ENCODE data around the gene CIBAR2.
"Not testable (repeated sequence)": the region's sequence is repeated elsewhere in the genome, so short reads cannot be mapped to it uniquely, and the experiment has no call there.

CIBAR2 gene

DNA sequence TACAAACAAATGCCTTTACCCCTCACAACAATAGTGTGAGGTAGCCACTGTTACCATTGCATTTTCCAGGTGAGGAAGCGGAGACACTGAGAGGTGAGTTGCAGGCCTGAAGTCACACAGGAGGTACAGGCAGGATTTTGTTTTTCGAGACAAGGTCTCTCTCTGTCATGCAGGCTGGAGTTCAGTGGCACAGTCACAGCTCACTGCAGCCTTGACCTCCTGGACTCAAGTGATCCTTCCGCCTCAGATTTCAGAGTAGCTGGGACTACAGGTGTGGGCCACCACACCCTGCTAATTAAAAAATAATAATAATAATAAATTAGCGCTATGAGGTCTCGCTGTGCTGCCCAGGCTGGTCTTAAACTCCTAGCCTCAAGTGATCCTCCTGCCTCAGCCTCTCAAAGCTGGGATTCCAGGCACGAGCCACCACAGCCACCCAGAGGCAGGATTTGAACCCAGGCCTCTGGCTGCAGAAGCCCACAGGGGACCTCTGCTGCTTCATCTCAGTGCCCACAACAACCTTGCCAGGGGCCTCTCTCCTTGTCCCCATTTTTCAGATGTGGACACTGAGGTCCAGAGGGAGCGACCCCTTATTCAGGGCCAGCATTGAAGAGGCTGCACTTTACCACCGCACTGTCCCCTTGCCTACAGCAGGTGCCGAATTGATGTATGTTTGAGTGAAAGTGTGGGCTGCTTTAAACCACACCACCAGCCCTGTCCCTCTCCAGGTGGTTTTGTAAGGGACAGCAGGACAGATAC, 16.0 kb upstream of the CIBAR2 start:
- no peak for DNase-seq (ENCODE audit: low read depth in 2 of 3, low spot score in 2 of 3)

DNA sequence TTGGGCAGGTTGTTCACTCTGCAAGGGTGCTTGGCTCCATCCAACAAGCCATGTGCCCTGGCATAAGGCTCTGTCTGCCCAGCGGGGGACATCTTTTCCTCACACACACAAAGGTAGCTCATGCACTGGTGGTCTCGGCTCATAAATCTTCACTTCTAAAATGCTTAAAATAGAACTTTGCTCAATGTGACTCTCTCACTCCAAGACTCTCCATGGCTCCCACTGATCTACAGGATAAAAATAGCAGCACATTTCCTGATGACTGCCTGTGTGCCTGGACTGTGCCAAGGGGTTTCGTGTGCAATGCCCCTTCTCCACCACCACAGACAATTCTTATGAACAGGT, 15.1 kb upstream of the CIBAR2 start:
- no peak for DNase-seq (ENCODE audit: low read depth in 2 of 3, low spot score in 2 of 3)

DNA sequence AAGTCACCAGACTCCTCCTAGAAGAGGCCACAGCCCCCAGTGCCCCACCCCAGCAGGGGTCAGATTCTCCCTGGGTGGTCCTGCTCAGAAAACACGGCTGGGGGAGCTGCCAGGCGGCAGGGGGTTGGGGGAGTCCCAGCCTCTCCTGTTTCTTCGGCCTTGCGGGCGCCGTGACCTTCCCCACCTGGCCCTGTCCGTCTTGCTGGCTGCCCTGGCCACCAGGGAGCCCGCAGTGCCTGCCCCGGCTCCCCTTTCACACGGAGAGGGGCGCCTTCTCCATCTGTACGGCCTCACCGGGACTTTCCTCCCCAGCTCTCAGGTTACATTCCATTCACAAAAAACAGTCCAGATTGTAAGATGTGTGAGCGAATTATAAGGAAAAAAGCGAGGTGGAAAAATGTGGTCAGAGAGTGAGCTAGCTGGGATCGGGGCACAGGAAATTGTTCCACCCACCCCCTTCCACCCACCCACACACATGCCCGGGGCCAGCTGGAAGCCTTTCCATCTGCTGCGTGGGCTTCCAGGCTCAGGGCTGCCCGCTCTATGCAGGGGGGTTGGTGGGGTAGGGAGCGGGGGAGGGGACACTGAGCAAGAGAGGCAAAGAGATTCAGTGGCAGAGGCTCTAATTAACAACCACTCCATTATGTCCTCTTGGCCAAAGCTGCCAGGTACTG, 14.6 kb upstream of the CIBAR2 start:
- no peak for DNase-seq (ENCODE audit: low read depth in 2 of 3, low spot score in 2 of 3)

DNA sequence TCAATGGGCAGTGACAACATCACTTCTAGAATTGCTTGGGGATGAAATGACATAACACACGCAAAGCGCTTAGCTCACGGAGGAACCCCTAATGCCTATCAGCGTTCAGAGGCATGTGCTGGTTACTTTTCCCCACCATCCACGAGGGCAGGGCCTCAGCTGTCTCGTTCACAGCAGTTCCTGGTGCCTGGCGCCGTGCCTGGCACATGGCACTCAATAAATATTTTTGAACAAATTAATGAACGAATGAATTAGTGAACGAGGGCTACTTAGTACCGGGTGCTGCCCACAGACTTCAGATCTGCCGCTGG, 14.1 kb upstream of the CIBAR2 start:
- no peak for DNase-seq (ENCODE audit: low read depth in 2 of 3, low spot score in 2 of 3)

DNA sequence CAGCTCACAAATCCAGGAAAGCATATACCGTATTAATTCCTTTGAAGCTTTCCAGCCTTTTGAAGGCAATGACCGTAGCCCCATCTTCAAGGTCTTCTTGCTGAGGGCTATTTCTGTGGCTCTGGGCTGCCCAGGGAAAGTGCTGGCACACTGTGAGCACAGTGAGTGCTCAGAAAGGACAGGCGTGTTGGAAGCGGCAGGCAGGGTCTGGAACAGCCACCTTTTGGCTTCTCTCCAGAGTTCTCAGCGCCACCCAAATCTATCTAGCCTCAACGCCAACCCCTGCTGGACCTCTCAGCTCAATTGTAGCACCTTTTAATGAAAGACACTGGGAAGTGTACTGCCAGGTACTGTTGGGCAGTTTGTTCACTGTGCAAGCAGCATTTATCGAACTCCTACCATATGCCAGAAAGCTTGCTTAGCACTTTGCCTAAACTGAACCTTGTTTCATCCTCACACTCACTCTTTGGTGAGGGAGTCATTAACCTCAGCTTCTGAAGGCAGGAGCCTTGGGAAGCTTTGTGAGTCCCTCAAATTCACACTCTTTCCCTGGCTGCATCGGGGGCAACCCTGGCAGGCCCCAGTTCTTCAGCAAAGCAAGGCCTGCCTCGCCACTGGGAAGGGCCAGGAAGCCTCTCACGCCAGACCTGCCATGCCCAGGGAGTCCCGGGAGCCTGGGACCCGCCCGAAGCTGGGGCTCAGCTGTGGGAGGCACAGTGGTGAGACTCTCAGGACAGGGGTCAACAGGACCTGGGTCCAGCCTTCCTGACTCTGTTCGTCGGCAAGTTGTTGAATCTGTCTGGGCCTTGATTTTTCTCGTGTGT, 13.5 kb upstream of the CIBAR2 start:
- no peak for DNase-seq (ENCODE audit: low read depth in 2 of 3, low spot score in 2 of 3)

DNA sequence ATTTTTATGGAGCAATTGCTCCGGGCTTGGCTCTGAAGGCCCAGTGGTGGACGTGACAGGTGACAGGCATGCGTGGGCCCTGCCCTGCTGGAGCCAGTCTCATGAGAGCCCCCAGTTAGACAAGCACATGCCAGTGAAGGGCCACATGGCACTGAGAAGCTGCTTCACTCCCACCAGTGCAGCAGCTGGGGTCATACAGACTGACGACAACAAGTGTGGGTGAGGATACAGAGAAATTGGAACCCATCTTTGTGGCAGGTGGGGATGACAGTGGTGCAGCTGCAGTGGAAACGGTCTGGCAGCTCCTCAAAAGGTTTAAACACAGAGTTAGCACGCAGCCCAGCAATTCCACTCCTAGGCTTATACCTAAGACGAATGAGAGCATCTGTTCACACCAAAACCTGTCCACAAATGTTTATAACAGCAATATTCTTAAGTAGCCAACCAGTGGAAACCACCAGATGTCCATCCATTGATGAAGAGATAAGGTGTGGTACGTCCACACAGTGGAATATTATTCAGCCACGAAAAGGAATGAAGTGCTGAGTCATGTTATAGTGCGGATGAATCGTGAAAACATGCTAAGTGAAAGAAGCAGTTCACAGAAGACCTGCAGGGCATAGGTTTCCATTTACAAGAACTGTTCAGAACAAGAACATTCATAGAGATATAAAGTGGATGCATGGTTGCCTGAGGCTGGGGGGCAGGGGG, 12.5 kb upstream of the CIBAR2 start:
- no peak for DNase-seq (ENCODE audit: low read depth in 2 of 3, low spot score in 2 of 3)

DNA sequence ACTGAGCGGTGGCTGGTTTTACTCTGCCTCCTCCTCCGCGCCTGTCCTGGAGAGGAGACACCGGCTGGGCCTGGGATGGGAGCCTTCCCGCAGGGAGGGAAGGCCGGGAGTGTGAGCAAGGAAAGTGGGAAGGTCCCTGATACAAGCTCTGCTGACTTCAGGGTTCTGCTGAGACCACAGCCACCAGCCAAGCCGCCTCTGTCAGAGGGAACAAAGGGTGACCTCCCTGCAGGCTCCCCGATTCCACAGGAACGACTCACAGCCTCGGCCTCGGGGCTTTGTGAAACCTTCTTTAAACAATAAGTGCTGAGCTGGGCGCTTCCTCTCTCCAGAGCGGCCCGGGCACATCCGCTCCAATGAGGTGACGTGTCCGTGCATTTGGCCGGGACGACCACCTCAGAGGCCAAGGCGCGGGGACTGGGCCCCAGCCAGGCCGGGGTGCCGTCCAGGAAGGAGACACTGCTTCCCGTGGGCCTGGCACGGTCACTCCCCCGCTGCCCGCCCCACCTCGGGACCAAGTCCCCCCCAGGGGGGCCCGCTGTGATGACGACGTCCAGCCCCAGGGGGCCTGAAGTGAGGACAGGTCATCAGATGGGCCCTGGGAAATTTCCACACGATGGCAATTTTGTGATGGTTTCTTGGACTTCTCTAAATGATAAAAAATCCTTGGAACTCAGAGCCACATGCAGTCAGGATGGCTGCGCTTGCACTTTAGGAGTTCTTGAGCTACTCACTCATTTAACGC, 11.8 kb upstream of the CIBAR2 start:
- no peak for DNase-seq (ENCODE audit: low read depth in 2 of 3, low spot score in 2 of 3)

DNA sequence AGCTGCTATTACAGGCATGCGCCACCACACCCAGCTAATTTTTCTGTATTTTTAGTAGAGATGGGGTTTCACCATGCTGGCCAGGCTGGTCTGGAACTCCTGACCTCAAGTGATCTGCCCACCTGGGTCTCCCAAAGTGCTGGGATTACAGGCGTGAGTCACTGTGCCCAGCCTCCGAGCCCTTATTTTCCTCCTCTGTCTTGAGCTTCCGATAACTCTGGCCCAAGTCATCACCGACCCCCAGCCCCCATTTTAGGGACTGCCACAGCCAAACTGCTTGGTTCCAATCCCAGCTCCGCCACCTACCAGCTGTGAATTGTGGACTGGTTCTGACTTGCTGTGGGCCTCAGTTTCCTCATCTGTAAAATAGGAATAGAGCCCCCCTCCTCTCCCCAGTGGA, 11.2 kb upstream of the CIBAR2 start:
- not testable (repeated sequence) for DNase-seq (ENCODE audit: low read depth in 2 of 3, low spot score in 2 of 3)

DNA sequence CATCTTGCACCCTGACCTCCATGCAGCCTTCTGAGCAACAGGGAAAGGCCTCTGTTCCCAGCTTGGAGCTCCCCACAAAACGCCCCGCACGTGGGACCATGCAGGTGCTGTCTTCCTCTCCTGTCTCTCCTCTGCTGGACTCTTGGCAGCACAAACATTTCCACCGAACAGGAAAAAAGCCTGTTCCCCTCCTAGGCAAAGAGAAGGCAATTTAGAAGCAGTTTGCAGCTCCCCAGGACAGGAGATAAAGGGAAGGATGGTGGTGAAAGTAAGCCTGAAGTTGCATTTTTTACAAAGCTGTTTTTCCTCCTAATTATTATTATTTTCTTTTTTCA, 7.7 kb upstream of the CIBAR2 start:
- no peak for DNase-seq (ENCODE audit: low read depth in 2 of 3, low spot score in 2 of 3)

DNA sequence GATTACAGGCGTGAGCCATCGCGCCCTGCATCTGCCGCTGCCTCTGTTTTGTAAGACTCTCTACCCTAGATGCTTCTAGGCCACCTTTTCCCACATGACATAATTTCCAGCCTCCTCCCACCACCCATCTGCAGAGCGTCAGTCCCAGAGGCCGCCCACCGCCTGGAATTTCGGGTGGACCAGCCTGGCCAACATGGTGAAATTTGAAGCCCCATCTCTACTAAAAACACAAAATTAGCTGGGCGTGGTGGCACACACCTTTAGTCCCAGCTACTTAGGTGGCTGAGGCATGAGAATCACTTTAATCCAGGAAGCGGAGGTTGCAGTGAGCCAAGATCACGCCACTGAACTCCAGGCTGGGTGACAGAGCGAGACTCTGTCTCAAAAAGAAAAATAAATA, 5.1 kb upstream of the CIBAR2 start:
- no peak for DNase-seq (ENCODE audit: low read depth in 2 of 3, low spot score in 2 of 3)

DNA sequence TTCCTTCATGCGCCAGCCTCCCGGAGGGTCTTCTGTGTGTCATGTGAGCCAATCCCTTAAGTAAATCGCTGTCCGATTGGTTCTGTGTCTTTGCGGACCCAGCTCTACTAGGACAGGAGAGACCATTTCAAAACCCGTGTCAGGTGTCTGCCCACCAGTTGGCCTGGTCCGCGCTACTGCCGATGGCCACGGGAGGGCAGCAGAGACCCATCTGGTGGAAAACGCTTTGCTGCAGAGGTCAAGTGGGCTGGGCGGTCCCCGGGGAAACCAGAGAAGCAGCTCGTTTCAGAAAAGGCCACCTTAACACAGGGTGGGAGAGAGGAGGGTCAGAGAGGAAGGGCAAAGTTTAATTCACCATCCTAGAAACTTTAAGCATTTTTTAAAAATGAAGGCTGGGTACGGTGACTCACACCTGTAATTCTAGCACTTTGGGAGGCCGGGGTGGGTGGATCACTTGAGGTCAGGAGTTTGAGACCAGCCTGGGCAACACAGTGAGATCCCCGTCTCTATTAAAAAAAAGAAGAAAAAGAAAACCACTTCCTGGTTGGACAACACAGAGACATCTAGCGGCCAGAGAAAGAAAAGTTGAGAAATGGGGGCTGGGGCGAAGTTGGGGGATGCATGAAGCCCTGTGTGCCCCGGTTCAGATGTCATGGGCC, 2.8 kb upstream of the CIBAR2 start:
- peak; percentile 70 to 95 (median 87) for DNase-seq (ENCODE audit: low read depth in 2 of 3, low spot score in 2 of 3)

DNA sequence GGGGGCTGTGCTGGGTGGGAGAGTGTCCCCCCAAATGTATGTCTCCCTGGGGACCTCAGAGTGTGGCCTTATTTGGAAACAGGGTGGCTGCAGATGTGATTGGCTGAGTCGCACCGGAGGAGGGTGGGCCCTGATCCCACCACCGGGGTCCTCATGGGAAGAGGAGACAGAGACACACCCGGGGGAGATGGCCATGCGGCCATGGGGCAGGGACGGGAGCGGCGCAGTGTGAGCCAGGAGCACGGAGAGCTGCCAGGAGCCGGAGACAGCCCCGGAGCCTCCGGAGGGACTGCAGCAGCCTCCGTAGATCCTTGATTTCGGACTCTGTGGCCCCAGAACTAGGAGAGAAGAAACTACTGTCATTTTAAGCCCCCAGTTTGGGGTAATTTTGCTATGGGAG, 1.6 kb upstream of the CIBAR2 start:
- DNase-seq (ENCODE audit: low read depth in 2 of 3, low spot score in 2 of 3), result no peak

DNA sequence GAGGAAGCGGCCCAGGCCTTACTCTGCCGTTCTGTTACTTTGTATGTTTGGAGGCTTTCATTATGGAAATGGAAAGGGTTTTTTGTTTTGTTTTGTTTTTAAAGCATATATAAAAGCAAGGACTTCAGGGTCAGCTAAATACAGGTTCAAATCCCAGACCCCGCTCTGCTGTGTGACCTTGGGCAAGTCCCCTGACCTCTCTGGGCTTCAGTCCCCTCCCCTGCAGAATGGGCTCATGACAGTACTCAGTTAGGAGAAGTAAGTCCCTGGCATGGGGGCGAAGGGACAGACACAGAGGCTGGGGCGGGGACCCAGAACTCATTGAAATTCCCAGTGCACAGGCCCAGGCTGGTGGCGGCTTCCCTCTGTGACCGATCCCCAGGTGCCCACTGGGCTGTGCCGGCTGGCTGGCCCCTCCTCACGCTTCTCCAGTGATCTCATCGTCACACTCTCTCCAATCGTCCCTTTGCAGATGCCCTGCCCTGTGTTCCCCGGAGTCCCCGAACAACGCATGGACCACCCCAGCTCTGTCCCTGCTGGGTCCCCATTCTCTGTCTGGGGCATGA, 979 bp upstream of the CIBAR2 start:
- DNase-seq (ENCODE audit: low read depth in 2 of 3, low spot score in 2 of 3), result no peak

DNA sequence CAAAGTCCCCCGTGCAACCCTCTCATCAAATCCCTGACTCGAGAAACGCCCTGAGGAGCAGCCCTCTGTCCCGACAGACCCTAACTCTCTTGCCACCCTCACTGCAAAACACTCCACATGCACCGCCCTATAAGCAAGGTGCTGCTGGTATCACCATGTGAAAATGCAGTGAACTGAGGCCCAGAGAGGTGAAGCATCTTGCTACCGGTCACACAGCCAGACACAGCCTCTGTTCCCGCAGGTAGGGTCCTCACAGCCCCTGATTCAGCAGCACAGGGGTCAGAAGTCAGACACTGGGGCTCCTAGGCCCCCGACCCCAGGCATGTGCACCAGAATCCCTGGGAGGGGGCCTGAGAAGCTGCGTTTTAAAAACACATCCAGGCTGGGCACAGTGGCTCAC, 1.1 kb downstream of the CIBAR2 start:
- DNase-seq (ENCODE audit: low read depth in 2 of 3, low spot score in 2 of 3), result no peak

DNA sequence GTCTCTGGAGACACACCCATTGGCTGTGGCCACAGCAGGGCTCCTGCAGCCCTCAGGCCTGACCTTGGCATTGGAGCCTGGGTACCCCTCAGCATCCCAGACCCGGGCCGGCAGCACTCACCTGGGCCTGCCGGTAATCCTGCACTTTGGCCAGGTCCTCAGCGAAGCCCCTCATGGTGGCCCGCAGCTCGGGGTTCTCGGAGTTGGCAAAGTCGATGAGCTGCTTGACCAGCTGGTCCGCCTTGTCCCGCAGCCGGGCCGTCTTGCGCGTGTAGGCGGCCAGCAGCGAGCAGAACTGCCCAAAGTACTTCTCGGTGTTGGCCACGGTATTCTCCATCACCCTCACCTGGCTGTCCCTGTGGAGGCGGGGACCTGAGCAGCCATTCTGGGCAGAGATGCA, 2.2 kb downstream of the CIBAR2 start:
- DNase-seq (ENCODE audit: low read depth in 2 of 3, low spot score in 2 of 3), result no peak

DNA sequence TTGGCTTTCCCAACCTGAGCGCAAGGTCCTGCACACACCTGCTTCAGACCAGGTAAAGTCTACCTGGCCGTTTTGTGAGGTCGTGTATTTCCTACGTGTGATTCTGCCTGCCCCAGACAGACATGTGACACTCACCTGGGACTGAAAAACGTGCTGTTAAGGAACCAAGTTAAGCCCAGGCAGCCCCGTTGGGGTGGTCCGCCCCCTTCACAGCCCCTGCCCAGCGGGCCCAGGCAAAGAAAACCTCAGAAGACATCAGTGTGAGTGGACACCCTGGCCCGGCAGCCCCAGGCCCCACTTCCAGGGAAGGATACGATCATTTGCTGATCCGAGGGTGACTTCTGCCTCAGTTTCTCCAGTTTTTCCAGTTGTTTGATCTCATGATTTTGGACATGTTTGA, 4.7 kb downstream of the CIBAR2 start:
- DNase-seq (ENCODE audit: low read depth in 2 of 3, low spot score in 2 of 3), result no peak

DNA sequence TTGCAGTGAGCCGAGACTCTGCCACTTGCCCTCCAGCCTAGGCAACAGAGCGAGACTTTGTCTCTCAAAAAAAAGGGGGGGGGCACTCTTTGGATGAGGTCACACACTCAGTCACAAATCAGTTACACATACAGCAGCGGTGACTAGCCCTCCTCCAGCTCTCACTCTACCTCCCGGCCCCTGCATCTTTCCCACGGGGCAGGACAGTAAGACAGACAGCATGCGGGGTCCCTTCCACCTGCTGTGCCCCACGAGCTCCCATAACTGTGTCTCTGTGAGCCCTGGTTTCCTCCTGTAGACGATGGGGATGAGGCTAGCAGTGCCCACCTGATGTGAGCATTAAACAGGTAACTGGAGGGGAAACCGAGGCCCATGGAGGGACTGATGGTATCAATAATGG, 5.2 kb downstream of the CIBAR2 start:
- DNase-seq (ENCODE audit: low read depth in 2 of 3, low spot score in 2 of 3), result no peak

DNA sequence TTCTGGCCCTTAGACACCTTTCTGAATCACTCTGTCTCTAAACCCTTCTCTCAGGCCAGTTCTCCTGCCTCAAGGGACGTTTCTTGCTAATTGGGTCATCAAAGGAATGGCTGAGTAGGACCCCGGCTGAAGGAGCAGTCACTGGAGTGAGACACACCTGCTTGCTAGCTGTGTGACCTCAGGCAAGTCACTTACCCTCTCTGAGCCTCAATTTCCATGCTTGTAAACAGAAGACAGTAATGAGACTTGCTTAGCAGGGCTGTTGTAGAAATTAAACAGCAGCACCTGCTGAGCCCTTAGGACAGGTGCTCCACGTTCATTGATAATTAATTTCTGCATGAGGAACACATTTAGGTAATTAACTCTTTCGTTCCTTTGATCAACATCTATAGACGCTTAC, 6.8 kb downstream of the CIBAR2 start:
- no peak for DNase-seq (ENCODE audit: low read depth in 2 of 3, low spot score in 2 of 3)

DNA sequence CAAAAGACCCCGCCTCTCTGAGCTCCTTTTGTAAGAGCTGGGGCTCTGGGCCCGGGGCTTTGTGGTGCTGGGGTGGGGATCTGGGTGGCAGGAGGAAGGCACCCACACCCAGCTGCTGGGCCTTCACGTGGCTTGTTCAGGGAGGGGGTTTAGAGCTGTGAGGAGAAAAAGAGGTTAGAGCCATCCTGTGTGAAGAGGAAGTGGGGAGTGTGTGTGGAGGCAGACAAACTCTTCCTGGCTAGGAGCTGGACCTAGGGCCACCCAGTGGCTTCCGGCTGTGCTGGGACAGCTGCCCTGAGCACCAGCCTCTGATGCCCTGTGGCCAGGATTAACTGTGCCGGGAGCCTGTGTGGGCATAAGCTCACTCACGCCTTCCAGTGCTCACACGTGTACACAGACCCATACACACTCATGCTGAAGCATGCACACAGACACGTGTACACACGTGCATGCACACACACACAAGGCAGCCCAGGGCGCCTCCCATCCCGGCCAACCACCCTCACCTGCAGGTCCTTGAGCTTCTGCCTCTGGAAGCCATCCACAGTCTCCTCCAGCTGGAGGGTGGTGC, 7.4 kb downstream of the CIBAR2 start:
- no peak for DNase-seq (ENCODE audit: low read depth in 2 of 3, low spot score in 2 of 3)

DNA sequence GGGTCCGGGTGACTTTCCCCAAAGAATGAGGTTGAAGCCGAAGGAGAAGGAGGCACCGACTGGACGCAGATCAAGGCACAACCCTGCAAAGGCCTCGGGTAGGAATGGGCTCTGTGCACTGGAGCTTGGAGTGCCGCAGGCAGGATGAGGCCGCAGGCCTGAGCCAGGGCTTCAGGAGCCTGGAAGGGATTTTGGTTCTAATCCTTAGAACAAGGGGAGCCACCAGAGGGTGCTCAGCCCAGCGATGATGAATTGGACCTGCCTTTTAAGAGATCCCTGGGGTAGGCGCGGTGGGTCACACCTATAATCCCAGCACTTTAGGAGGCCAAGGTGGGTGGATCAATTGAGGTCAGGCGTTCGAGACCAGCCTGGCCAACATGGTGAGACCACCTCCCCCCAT, 8.1 kb downstream of the CIBAR2 start:
- DNase-seq (ENCODE audit: low read depth in 2 of 3, low spot score in 2 of 3), result no peak
